ENCODE measurements around the gene NOTCH1. TPM values are rescaled to one million over a fixed set of nuclear protein-coding genes. Genes with fewer than 3 reads are reported as not detected.

NOTCH1 gene
- total RNA-seq, 1 experiment from 2014 or later: 39.2 TPM

GRCh38 chr9:136543280-136543679, 2.6 kb downstream of the NOTCH1 start:
- BruUV-seq (replicated peaks): no TSS peak
- no peak overlapping the region for H3K27ac ChIP-seq
- H3K27me3 ChIP-seq (ENCODE audit: insufficient read depth, low read depth): no peaks in the 10 kb centered on the region
- ChIA-PET CTCF (no interaction called here), POLR2A (ENCODE audit: unreplicated experiment) (no interaction called here)
- peaks cover 35% of the 10 kb centered on the region for H3K4me1 ChIP-seq (replicated peaks; ENCODE audit: insufficient read depth)
- no peak for DNase-seq
- H3K36me3 ChIP-seq (ENCODE audit: low read depth): no peaks in the 10 kb centered on the region
- peaks cover 20% of the 10 kb centered on the region for H3K79me2 ChIP-seq (ENCODE audit: low read depth)
- no peaks in the 10 kb centered on the region for H3K9me3 ChIP-seq (ENCODE audit: insufficient read depth, low read depth)
- H3K9me2 ChIP-seq (ENCODE audit: insufficient read depth): no peaks in the 10 kb centered on the region
- TF ChIP-seq EZH2 (IDR thresholded peaks at IDR 0.05; ENCODE audit: low read depth) (no peak), CTCF (conservative IDR thresholded peaks at IDR 0.05) (no peak)
- H3F3A ChIP-seq (ENCODE audit: insufficient read depth, low read depth): peaks cover 26% of the 10 kb centered on the region; the same call in 1 of the 2 replicates
- H3K4me2 ChIP-seq: no peak overlapping the region
- H3K4me3 ChIP-seq: no peak overlapping the region
- intact Hi-C loops (cut with micrococcal nuclease; ENCODE audit: unreplicated experiment): no loop called here
- peaks cover 10% of the 10 kb centered on the region for H4K20me1 ChIP-seq (ENCODE audit: insufficient read depth)
- no peak overlapping the region for H2AFZ ChIP-seq

GRCh38 chr9:136542241-136543040, 3.4 kb downstream of the NOTCH1 start:
- Histone ChIP-seq H3K4me1 (replicated peaks; ENCODE audit: insufficient read depth) (peaks cover 27% of the 10 kb centered on the region), H3K9me3 (ENCODE audit: insufficient read depth, low read depth) (no peaks in the 10 kb centered on the region), H3K79me2 (ENCODE audit: low read depth) (peaks cover 20% of the 10 kb centered on the region), H3K27ac (no peak overlapping the region), H4K20me1 (ENCODE audit: insufficient read depth) (peaks cover 10% of the 10 kb centered on the region), H3K9me2 (ENCODE audit: insufficient read depth) (no peaks in the 10 kb centered on the region), H3K36me3 (ENCODE audit: low read depth) (no peaks in the 10 kb centered on the region), H2AFZ (no peak overlapping the region), H3K27me3 (ENCODE audit: insufficient read depth, low read depth) (no peaks in the 10 kb centered on the region), H3K4me3 (no peak overlapping the region), H3F3A (ENCODE audit: insufficient read depth, low read depth) (peaks cover 30% of the 10 kb centered on the region; the same call in 1 of the 2 replicates), H3K4me2 (no peak overlapping the region)
- DNase-seq: no peak
- BruUV-seq (replicated peaks): no TSS peak
- ChIA-PET CTCF (no interaction called here), POLR2A (ENCODE audit: unreplicated experiment) (no interaction called here)
- TF ChIP-seq CTCF (conservative IDR thresholded peaks at IDR 0.05): no peak
- TF ChIP-seq EZH2 (IDR thresholded peaks at IDR 0.05; ENCODE audit: low read depth): no peak
- intact Hi-C loops (cut with micrococcal nuclease; ENCODE audit: unreplicated experiment): no loop called here

GRCh38 chr9:136541709-136542108, 4.1 kb downstream of the NOTCH1 start:
- no peak for DNase-seq
- Histone ChIP-seq H3K9me3 (ENCODE audit: insufficient read depth, low read depth) (no peaks in the 10 kb centered on the region), H3K4me2 (no peak overlapping the region), H3K4me1 (replicated peaks; ENCODE audit: insufficient read depth) (peaks cover 20% of the 10 kb centered on the region), H3K9me2 (ENCODE audit: insufficient read depth) (no peaks in the 10 kb centered on the region), H3K79me2 (ENCODE audit: low read depth) (peaks cover 20% of the 10 kb centered on the region), H3K27ac (no peak overlapping the region), H4K20me1 (ENCODE audit: insufficient read depth) (peaks cover 10% of the 10 kb centered on the region), H3K4me3 (no peak overlapping the region), H3F3A (ENCODE audit: insufficient read depth, low read depth) (peaks cover 31% of the 10 kb centered on the region; the same call in 1 of the 2 replicates), H2AFZ (no peak overlapping the region), H3K36me3 (ENCODE audit: low read depth) (no peaks in the 10 kb centered on the region), H3K27me3 (ENCODE audit: insufficient read depth, low read depth) (no peaks in the 10 kb centered on the region)
- BruUV-seq (replicated peaks): no TSS peak
- intact Hi-C loops (cut with micrococcal nuclease; ENCODE audit: unreplicated experiment): no loop called here
- CTCF ChIA-PET: no interaction called here
- POLR2A ChIA-PET (ENCODE audit: unreplicated experiment): no interaction called here
- TF ChIP-seq CTCF (conservative IDR thresholded peaks at IDR 0.05) (no peak), EZH2 (IDR thresholded peaks at IDR 0.05; ENCODE audit: low read depth) (no peak)
